Ramos (cell line): ENCODE data around the gene CLDND2.

Experiments used
- in situ Hi-C: fragments of 300-500 bp; cut with MboI; formaldehyde crosslinking; loops from one replicate; pipeline ENCODE4 v1.14.3; 2022; ENCODE audit warnings: low sequenced_read_pairs; ENCODE audit not compliant: unreplicated experiment

CLDND2 gene

DNA sequence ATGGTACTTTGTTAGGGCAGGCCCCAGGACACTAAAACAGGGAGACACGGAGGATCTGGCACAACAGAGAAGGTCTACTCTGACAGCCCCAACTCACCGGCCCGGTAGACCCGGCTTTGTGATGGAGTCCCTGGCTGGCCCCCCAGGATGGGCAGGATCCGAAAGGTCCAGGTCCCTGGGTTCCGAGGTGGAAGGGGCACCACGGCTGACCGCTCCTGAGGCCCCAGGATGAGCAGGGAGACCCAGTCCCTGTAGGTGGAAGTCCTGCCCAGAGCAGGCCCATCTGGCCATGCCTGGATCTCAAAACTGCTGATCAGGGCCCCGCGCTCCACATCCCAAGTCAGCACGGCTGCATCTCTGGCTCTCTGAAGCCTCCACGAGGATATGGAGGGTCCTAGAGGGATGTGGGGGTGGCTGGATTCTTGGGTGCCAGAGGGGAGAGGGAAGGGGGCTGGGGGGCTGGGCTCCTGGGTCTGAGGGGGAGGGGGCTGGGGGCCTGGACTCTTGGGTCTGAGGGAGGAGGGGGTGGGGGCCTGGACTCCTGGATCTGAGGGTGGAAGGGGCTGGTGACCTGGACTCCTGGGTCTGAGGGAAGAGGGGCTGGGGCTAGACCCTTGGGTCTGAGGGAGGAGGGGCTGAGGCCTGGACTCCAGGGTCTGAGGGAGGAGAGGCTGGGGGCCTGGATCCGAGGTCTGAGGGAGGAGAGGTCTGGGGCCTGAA is 31.5 kb downstream of the CLDND2 start:
- in situ Hi-C loops = loop anchor here (5.0 kb wide), 1 partner anchor 100 kb away; no protein-coding TSS in a partner anchor

DNA sequence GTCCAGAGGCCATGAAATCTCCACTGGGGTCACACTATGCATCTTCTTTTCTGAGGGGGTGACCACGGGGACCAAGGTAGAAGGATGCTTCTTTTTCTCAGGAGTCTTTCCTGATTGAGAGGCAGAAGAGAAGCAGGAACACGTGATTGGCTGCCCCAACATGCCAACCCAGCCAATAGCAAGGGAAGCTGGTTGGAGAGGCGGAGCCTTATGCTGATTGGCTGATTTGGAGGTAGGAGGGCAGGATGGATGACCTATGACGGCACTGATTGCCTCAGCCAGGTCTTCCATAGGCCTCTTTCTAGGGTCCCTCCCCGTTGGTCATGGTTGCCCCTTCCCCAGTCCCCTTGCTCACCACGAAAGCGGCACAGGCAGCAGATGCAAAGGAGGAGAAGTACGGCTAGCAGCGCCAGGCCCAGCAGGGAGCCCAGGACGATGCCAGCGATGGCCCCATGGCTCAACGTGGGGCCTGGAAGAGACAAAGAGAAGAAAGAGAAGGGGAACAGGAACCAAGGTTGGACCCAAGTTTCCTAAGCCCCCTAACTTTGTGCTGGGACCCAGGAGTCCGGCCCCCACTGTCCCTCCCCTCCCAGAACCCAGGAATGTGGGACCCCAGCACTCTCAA is 34.9 kb downstream of the CLDND2 start:
- in situ Hi-C loops = no loop called here

DNA sequence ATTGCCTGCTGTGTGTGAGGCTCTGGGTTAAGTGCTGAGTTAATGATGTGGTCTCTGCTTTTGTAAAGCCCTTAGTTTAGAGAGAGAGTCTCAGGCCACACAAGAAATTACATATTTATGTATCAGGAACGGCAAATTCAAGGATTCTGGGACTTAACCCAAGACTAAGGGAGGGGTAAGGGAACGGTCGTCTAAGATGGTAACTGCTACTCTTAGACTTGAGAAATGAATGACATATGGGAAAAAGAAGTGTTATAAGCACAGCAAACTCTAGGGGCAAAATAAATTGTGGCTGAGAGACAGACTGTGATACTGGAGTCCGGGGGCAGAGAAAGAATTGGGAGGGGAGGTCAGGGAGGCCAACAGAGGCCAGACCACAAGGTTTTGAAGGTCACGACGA is 37.1 kb downstream of the CLDND2 start:
- in situ Hi-C loops = no loop called here

DNA sequence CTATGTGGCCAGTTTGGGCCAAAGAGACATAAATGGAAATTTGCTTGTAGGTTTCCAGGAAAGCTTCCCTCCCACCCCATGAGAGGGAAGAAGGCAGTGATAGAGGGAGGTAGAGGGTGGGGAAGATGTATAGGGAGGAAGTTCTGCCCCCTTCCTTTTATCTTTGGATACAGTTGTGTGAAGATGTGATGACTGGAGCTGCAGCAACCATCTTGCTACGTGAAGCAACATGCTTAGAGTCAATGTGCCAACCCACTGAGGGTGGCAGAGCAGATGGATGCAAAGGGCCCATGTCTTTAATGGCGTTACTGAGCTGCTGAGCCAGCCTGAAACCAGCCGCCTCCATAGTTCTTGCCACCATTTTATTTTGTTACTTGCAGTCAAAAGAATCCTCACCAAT is 37.6 kb downstream of the CLDND2 start:
- in situ Hi-C loops = no loop called here

DNA sequence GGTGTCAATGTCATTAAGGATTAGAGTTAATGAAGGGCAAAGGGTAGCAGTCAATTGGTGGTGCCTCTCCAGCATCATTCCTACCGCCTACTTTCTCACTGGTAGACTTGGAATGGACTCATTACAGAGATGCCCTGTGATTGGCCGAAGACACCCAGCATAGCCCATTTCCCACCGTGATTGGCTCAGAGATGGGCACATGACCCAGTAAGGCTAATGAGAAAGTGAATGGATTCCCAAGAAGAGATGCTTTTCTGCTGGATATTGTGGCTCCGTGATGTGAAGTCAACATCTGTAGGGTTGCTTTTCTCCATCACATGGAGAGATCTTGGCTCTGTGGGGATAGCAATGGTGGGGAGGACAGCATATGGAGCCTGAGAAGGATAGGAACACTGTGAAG is 38.4 kb downstream of the CLDND2 start:
- in situ Hi-C loops = no loop called here

DNA sequence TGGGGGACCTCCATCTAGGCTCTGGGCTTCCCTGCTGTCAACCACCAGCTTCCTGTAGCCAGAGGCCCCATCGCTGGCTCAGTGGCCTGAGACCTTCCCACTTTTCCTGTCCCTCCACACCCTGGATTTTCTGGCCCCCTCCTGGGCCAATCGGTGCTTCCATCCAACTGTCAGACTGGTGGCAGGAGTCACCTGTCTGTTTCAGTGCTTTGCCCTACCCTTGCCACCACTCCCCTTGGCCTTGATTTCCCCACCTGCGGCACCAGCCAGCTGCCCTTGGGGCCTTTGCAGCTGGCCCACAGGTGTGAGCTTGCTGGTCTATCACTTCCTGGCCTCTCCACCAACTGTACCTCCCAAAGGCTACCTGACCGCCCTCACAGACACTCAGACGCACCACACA is 39.4 kb downstream of the CLDND2 start:
- in situ Hi-C loops = no loop called here

DNA sequence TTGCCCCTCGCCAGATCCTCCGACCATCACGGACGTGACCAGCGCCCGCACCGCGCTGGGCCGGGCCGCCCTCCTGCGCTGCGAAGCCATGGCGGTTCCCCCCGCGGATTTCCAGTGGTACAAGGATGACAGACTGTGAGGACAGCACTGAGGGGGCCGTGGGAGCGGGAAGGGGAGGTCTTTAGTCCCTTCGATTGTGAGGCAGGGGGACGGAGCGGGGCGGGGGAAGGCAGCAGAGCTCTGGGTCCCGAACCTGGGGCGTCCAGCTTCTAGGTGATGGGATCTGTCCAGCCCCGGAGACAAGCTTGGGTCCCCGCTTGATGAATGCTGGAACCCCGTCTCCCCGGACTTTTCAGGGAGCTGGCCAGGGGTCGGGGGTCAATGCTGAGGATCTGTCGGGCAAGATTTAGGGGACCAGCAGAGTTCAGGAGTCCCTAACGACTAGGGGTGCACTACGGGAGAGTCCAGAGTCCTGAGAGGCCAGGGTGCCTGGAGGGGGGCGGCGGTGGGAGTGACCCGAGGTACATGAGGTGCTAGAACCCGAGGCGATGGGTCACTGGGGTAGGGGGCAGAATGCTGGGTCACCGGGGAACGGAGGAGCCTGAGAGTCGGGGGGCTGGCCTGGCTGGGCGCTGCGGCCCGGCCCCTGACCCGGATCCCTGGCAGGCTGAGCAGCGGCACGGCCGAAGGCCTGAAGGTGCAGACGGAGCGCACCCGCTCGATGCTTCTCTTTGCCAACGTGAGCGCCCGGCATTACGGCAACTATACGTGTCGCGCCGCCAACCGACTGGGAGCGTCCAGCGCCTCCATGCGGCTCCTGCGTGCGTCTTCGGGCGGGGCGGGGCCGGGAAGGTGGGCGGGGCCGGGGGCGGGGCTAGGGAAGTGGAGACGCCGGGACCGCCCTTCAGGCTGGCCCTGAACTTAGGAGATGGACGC is 41.5 kb downstream of the CLDND2 start:
- in situ Hi-C loops = no loop called here

DNA sequence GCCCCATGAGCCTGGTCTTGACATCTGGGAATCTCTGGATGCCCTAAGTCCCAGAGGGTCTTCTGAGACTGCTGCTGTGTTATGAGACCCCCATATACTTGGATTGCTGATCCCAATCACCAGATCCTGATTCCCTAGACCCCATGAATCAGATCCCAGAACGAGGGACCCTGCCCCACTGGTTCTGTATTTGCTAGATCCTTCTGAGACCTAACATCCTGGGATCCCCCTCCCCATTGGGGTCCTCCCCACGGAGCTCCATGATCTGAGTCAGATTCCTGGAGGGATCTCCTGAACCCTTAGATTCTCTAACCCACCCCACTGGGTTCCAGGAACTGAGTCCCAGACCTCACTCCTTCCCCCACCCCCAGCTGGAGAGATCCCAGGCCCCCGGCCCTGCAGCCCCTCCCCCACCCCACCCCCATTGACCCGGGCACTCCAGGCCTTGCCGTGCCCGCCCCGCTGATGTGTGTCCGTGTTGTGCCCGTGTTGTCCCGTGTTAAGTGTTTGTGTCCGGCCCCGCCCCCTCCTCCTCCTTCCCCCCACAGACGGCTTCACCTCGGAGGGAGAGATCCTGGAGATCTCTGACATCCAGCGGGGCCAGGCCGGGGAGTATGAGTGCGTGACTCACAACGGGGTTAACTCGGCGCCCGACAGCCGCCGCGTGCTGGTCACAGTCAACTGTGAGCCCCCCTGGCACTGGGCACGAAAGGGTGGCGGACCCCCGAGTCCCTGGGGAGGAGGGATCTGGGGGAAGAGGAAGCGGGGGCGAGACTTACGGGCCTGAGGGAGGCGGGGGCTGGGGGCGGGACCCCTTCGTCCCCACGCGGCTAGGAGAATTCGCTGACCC is 42.4 kb downstream of the CLDND2 start:
- in situ Hi-C loops = no loop called here

DNA sequence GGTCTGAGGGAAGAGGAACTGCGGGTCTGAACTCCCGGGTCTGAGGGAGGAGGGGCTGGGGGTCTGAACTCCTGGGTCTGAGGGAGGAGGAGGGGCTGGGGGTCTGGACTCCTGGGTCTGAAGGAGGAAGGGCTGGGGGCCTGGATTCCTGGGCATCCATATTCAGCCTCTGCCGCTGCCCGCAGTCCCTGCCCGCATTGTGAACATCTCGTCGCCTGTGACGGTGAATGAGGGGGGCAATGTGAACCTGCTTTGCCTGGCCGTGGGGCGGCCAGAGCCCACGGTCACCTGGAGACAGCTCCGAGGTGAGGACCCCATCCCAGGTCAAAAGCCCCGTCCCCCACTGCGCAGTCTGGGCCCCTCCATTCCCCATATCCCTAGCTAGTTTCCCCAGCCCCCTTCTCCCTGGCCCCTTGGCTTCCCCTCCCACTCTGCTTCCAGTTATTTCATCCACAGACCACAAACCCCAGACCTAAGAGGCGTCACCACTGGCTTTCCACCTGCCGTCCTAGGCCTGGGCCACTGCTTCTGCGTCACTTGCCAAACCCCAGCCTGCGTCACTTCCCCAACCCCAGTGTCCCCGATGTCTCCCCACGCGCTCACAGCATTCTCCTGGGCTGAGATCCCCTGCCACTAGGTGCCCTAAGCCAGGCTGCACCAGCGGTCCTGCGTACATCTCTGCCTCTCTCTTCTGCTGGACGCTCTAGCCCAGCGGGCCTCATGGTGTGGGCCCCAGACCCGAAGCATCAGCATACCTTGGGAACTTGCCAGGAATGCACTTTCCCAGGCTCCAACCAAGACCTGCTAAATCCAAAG is 43.4 kb downstream of the CLDND2 start:
- in situ Hi-C loops = no loop called here

DNA sequence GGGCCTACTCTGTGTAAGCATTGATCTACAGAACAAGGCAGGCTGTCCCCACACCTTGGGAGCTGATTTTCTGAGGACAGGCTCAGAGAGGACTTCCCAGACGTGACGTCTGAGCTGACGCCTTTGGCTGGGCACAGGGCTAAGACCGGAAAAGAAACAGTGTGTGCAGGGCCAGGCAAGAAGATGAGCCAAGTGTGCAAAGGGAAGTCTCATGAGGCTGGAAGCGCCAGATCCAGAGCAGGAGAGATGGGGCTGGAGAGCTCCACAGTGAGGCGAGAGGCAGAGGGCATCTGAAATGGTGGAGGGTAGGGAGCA is 44.7 kb downstream of the CLDND2 start:
- in situ Hi-C loops = no loop called here

DNA sequence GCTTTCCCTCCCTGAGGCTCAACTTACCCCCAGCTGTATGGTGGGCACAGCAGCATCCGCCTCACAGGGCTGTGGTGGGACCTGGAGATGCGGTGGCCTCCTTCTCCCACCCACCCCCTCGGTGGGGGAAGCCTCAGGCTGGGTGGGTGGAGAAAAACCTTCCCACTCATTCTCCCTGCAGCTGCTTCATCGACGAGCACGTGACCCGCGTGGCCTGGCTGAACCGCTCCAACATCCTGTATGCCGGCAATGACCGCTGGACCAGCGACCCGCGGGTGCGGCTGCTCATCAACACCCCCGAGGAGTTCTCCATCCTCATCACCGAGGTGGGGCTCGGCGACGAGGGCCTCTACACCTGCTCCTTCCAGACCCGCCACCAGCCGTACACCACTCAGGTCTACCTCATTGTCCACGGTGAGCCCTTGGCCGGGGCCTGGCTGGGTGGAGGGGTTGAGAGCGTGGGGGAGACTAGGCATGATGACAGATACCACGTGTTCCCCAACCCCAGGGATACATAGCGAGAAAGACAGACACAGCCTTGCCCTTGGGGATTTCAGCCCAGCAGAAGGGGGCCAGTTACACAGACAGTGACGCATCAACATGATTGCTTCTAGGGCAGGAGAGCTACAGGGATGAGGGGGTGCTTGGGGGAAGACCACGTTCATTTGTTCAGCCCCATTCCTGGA is 45.2 kb downstream of the CLDND2 start:
- in situ Hi-C loops = no loop called here

DNA sequence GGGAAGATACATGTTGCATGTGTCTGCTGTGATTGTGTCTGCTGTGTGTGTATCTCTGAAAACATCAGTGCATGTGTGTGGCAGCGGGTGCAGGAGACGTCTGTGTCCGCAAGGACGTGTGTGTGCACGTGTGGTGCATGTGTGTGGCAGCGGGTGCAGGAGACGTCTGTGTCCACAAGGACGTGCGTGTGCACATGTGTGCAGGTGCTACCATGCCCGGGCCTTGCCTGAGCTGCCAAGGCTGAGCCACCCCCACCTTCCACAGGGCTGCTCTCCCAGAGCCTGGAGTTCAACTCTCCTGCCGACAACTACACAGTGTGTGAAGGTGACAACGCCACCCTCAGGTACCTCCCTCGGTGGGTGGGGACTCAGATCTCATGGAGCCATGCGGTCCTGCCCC is 47.0 kb downstream of the CLDND2 start:
- in situ Hi-C loops = no loop called here

DNA sequence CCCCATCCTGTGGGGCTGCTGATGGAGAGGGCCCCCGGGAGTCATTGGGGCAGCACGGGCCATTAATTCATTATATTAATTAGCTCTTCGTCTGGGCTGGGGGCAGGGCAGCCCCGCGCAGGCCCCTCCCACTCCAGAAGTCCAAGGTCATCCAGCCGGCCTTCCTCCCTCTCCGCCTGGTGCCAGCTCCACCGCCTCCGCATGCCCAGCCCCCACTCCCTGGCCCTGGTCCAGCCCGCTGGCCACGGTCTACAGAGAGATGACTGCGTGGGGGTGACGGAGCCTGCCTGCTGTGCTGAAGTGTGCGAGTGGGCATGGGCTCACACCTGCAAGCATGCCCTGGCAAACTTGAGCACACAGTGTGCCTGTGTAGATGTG is 48.5 kb downstream of the CLDND2 start:
- in situ Hi-C loops = no loop called here

DNA sequence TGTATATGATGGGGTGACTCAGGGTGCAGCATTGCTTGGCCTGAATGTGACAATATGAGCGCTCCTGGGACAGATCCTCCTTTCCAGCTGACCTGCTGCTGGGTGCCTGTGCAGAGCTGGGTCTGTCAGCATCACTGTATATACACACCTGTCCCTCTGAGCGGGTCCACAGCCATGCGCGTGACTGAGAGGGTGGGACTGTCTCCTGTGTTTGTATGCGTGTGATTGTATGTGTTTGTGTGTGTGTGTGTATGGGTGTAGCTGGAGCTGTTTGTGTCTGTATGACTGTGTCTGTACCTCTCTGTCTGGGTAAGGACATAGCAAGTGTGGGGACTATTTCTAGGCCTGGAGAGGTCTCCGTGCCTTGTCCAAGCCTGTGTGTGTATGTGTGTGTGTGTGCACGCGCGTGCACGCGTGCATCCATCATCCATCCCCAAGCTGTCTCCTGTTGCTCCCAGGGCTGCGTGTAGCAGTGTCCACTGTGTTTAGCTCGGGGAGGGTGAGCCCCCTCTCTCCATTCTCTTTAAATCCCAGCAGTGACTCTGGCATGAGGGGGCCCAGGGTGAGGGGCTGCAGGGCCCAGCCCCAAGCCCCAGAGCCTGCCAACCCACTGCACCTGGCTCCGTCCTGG is 49.0 kb downstream of the CLDND2 start:
- in situ Hi-C loops = no loop called here

DNA sequence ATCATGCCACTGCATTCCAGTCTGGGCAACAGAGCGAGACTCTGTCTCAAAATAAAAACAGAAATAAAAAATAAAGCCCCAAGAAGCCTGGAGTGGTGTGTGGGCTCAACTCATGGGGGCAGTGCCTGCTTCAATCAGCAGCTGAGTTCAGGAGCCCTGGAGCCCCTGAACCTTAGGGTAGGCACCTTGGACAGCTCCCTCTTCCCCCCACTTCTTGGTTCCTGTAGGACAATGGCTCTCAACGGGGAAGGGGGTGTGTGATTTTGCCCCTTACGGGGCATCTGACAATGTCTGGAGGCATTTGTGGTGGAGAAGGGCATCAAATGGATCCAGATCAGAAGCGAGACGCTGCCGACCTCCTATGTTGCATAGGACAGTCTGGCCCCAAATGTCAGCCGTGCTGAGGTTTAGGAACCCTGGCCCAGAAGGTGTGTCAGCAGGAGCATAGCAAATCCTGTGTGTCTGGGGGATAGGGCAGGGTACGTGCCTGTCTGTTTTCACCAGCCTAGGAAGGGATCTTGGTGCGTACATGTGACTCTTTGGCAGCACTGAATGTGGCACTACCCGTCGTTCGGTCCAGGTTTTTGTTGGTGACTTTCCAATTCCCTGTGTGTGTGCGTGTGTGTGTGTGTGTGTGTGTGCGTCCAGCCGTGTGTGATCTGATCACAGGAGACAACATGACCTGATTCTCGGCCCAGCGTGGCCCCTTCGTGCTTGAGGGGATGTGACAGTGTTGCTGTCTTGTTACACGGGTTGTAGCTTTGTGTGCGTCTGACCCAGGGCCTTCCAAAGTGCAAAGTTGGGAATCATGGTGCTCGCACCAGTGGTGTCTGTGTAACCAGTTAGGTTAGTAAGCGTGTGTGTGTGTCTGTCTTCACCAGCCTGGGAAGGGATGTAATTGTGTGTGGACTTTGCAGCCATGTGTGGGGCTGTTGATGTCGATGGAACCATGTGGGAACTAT is 49.8 kb downstream of the CLDND2 start:
- in situ Hi-C loops = no loop called here

DNA sequence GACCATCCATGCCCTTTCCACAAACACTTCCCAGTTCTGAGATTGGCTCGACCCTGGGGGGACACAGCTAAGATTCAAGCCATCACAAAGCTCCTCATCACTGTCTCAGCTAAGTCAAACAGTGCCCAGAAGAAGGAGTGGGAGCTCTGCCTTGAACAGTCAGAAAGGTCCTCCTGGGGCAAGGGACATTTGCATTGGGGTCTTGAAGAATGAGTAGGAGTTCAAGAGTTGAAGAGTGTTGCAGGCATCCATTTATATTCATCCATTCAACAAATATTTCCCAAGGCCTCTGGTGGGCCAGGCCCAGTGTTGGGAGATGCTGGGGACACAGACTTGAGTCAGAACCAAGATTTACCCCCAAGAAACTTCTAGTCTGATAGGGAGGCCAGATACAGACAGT is 50.8 kb downstream of the CLDND2 start:
- in situ Hi-C loops = no loop called here

DNA sequence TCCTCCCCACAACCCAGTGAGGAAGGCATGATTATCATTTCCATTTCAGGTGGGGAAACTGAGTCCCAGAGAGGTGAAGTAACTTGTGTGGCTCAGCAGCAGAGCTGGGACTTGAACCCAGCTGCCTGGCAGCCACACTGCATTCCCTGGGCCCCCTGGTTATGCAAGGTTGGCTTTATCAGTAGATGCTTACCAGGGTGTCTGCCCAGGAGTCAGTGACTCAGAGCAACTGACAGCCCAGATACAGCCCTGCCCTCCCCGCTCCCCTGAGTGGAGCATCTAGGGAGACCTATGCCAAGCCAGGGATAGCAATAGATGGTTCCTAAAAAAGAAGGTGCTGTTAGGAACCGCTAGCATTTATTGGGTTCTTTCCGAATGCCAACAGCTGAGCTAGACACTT is 51.4 kb downstream of the CLDND2 start:
- in situ Hi-C loops = no loop called here
